Thoracic aorta (tissue), 2 donors: ENCODE measurements around the gene EIF2A. TPM values are rescaled to one million over a fixed set of nuclear protein-coding genes. Genes with fewer than 3 reads are reported as not detected.

Experiments used
- ATAC-seq: fragments of 150-250 bp; one replicate; pipeline ENCODE4 v1.8.0; 2017; ENCODE audit warnings: low read depth; ENCODE audit not compliant: insufficient number of reproducible peaks, low FRiP score
- DNase-seq: peaks from one replicate; pipeline ENCODE4 v3.0.0-alpha.2; 2020; ENCODE audit warnings: low spot score
- H3K27ac ChIP-seq, 2 donors: fragments of 200-600 bp; sonication (generic); 1 replicate in 1 of 2; 2 replicates in 1 of 2; pipeline ENCODE4 v1.5.1; 2016; ENCODE audit warnings: mild to moderate bottlenecking in 2 of 2, moderate library complexity in 2 of 2
- H3K27me3 ChIP-seq: fragments of 200-600 bp; sonication (generic); replicated peaks from 2 replicates; pipeline ENCODE4 v1.6.0; 2016; ENCODE audit warnings: mild to moderate bottlenecking; ENCODE audit not compliant: insufficient read depth
- H3K36me3 ChIP-seq: fragments of 200-600 bp; sonication (generic); one replicate; pipeline ENCODE4 v1.5.1; 2016
- H3K4me1 ChIP-seq, 2 donors: fragments of 200-600 bp; sonication (generic); 1 replicate in 1 of 2; 2 replicates in 1 of 2; pipeline versions ENCODE4 v1.5.1 to v1.6.0; 2016; ENCODE audit warnings: low read depth in 2 of 2, mild to moderate bottlenecking in 1 of 2; ENCODE audit not compliant: control insufficient read depth in 1 of 2
- H3K4me3 ChIP-seq: fragments of 200-600 bp; sonication (generic); 2 replicates; pipeline ENCODE4 v1.5.1; 2016; ENCODE audit warnings: mild to moderate bottlenecking
- H3K9me3 ChIP-seq: fragments of 200-600 bp; sonication (generic); 2 replicates; pipeline ENCODE4 v1.5.1; 2016
- total RNA-seq, 2 donors: library from RNA; depleted of rRNA; stranded (reverse); fragments of >200 nt; gene quantifications; one replicate each; pipeline versions ENCODE4 v1.1.0 to v1.2.3, GENCODE V29; 2016
- TF ChIP-seq, protein P1 (sequence below): fragments of 200-600 bp; sonication (generic); IDR thresholded peaks from one replicate; pipeline ENCODE4 v1.5.1; 2019; ENCODE audit warnings: antibody characterized with exemption

The EIF2A gene
- total RNA-seq, 2 donors from 2014 or later: 124 to 173 TPM

DNA sequence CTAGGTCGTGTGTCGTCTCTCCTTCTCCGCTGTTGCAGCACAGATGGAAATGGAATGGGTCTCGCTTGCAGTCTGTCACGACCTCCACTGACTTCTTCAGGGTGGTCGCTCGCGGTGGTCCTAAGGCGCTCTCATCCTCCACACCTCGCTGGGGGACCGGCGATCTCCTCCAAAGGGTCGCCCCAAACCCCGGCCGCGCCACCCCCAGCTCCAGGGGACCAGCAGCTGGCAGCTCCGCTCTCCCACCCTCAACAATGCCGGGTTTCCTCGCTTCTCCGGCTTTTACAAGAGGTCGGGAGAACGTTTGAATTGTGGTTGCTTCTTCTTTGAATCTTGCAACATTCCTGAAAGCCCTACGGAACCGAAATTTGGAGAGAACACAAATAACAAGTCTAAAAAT lies 26.2 kb upstream of the EIF2A start:
- no peak for DNase-seq
- no peaks in the 10 kb centered on the region for H3K36me3 ChIP-seq
- H3K9me3 ChIP-seq: no peaks in the 10 kb centered on the region
- H3K27ac ChIP-seq: no peak overlapping the region
- no peaks in the 10 kb centered on the region for H3K27me3 ChIP-seq
- TF ChIP-seq, protein P1, sequence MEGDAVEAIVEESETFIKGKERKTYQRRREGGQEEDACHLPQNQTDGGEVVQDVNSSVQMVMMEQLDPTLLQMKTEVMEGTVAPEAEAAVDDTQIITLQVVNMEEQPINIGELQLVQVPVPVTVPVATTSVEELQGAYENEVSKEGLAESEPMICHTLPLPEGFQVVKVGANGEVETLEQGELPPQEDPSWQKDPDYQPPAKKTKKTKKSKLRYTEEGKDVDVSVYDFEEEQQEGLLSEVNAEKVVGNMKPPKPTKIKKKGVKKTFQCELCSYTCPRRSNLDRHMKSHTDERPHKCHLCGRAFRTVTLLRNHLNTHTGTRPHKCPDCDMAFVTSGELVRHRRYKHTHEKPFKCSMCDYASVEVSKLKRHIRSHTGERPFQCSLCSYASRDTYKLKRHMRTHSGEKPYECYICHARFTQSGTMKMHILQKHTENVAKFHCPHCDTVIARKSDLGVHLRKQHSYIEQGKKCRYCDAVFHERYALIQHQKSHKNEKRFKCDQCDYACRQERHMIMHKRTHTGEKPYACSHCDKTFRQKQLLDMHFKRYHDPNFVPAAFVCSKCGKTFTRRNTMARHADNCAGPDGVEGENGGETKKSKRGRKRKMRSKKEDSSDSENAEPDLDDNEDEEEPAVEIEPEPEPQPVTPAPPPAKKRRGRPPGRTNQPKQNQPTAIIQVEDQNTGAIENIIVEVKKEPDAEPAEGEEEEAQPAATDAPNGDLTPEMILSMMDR: no peak
- no peaks in the 10 kb centered on the region for H3K4me1 ChIP-seq
- H3K4me3 ChIP-seq: no peak overlapping the region
- ATAC-seq: no peak

DNA sequence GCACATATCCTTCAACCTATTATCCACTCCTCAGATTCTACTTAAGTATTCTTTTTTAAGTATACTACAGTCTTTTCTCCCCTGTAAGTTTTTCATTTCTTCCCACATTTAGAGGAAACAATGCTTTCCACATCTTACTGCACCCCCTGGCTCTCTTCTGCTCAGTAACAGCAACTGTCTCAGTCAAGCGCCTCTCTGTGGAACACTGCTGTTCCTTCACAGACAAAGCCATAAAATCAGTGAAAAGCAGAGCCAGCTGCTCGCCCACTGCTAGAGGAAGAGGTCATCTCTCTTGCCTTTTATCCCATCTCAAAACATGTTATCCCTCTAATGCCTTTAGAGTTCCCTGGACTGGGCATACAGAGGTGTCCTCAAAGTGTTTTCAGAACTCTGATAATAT lies 25.1 kb upstream of the EIF2A start:
- ATAC-seq (no peak), DNase-seq (no peak)
- H3K27ac ChIP-seq: no peak overlapping the region
- no peak overlapping the region for H3K4me3 ChIP-seq
- H3K36me3 ChIP-seq: no peaks in the 10 kb centered on the region
- H3K27me3 ChIP-seq: no peaks in the 10 kb centered on the region
- no peaks in the 10 kb centered on the region for H3K9me3 ChIP-seq
- no peaks in the 10 kb centered on the region for H3K4me1 ChIP-seq
- TF ChIP-seq, protein P1: no peak

DNA sequence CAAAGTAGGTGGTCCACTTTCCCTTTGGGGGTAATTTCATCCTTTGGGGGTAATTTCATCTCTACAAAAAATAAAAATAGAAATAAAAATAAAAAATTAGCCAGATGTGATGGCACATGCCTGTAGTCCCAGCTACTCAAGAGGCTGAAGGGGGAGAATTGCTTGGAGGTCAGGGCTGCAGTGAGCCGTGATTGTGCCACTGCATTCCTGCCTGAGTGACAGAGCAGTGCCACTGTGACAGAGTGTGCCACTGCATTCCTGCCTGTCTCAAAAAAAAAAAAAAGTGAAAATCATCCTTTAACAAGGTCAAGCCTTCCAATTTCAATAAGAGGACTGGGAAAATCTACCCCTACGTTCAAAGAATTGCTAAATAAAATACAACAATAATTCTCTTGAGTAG lies 23.0 kb upstream of the EIF2A start:
- DNase-seq: no peak
- H3K4me1 ChIP-seq: no peaks in the 10 kb centered on the region
- H3K4me3 ChIP-seq: no peak overlapping the region
- no peak for ATAC-seq
- no peaks in the 10 kb centered on the region for H3K27me3 ChIP-seq
- no peaks in the 10 kb centered on the region for H3K36me3 ChIP-seq
- no peak overlapping the region for H3K27ac ChIP-seq
- no peaks in the 10 kb centered on the region for H3K9me3 ChIP-seq
- TF ChIP-seq, protein P1: no peak

DNA sequence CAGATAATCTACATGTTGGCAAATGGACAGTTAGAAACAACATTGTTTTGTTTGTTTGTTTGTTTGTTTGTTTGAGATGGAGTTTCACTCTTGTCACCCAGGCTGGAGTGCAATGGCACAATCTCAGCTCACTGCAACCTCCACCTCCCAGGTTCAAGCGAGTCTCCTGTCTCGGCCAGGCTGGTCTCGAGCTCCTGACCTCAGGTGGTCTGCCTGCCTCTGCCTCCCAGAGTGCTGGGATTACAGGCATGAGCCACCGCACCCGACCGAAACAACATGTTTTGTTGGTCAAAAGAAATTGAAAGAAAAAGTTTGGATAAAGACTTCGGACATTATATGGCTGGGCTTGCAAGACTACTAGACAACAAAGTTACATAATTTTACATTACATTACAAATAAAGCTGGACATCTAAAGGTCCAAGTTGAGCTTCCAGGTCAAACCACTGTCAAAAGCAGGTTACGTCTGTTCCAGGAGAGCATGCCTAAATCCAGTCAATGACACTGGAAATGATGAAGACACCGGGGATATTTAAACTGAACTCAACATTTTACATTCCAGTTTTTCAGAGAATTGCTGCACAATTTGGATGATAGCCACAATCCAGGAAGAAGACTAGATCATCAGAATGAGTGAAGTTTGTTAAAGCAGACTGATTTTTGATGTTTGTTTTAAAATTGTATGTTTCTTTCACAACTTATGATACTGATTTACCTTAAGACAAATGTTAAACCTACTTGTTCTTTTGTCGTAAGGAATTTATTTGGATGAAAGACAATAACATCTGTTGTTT lies 18.9 kb upstream of the EIF2A start:
- Histone ChIP-seq H3K4me1 (no peaks in the 10 kb centered on the region), H3K9me3 (no peaks in the 10 kb centered on the region), H3K36me3 (no peaks in the 10 kb centered on the region), H3K27me3 (no peaks in the 10 kb centered on the region), H3K4me3 (no peak overlapping the region), H3K27ac (no peak overlapping the region)
- DNase-seq (no peak), ATAC-seq (no peak)
- TF ChIP-seq, protein P1: no peak

DNA sequence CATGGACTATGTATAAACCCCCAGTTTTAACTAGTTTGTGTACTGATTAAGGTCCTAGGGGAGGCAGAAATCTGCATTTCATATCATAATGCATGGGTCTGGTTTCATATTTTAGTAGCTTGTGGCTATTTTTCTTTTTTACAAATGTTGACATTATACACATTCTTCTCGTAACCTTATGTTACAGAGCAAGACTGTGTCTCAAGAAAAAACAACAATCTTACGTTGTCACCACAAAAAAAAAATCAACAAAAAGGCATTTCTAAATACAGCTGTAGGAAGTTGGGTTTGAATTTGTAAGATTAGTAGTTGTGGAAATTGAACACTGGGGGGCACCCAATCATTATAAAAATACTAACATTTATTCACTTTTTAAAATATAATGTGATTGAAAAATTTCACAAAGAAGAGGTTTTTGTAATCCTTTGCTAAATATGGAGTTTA lies 18.2 kb upstream of the EIF2A start:
- H3K36me3 ChIP-seq: no peaks in the 10 kb centered on the region
- no peak overlapping the region for H3K4me3 ChIP-seq
- H3K4me1 ChIP-seq: no peaks in the 10 kb centered on the region
- no peaks in the 10 kb centered on the region for H3K9me3 ChIP-seq
- TF ChIP-seq, protein P1: no peak
- no peak for ATAC-seq
- no peak overlapping the region for H3K27ac ChIP-seq
- no peaks in the 10 kb centered on the region for H3K27me3 ChIP-seq
- DNase-seq: no peak
